ENCODE measurements around the gene FNDC3A.

GRCh38 chr13:49253310-49253709, 277.6 kb downstream of the FNDC3A start:
- TF ChIP-seq CTCF (IDR thresholded peaks at IDR 0.05) (no peak), POLR2A (IDR thresholded peaks at IDR 0.05) (no peak)
